SKM-1 treated with dmso at 0.1 percent for 144 hours (cell line): Measurements from ENCODE around the gene PPP1R14D.
A peak's percentile ranks its signal among the peaks of the same experiment; 100 is the strongest.

Experiments used
- DNase-seq: peaks from one replicate; lab custom pipeline; 2025; ENCODE audit not compliant: unreplicated experiment; lab: John Stamatoyannopoulos, UW

Gene PPP1R14D

GRCh38 chr15:40787344-40787841, 41.1 kb downstream of the PPP1R14D start:
- peak; percentile 55 for DNase-seq

- DNase-seq, result no peak
These were observed 42.7 kb downstream of the PPP1R14D start for GRCh38 chr15:40785814-40786213.

- no peak for DNase-seq
These were observed 43.3 kb downstream of the PPP1R14D start for GRCh38 chr15:40785164-40785563.

GRCh38 chr15:40782609-40783227, 45.8 kb downstream of the PPP1R14D start:
- DNase-seq, result peak; percentile 32

- DNase-seq, result no peak
These were observed 51.9 kb downstream of the PPP1R14D start for GRCh38 chr15:40776537-40777141.

GRCh38 chr15:40775740-40776536, 52.6 kb downstream of the PPP1R14D start:
- no peak for DNase-seq

- no peak for DNase-seq
These were observed 53.5 kb downstream of the PPP1R14D start for GRCh38 chr15:40775007-40775406.

GRCh38 chr15:40773902-40774301, 54.6 kb downstream of the PPP1R14D start:
- no peak for DNase-seq

- DNase-seq, result no peak
These were observed 55.0 kb downstream of the PPP1R14D start for GRCh38 chr15:40773496-40773895.

- DNase-seq, result no peak
These were observed 56.5 kb downstream of the PPP1R14D start for GRCh38 chr15:40772014-40772413.

GRCh38 chr15:40771242-40771641, 57.3 kb downstream of the PPP1R14D start:
- DNase-seq, result no peak

GRCh38 chr15:40770147-40770721, 58.3 kb downstream of the PPP1R14D start:
- DNase-seq, result no peak

GRCh38 chr15:40769274-40770146, 59.0 kb downstream of the PPP1R14D start, which contains the start of gene C15orf62:
Gene C15orf62 (plus strand): TSS chr15:40769980. CDS start chr15:40770496, 516 bp downstream.
- DNase-seq, result no peak

- DNase-seq, result no peak
These were observed 59.8 kb downstream of the PPP1R14D start for GRCh38 chr15:40768521-40769273.

GRCh38 chr15:40767838-40768500, 60.5 kb downstream of the PPP1R14D start:
- DNase-seq, result no peak

- no peak for DNase-seq
These were observed 61.3 kb downstream of the PPP1R14D start for GRCh38 chr15:40766906-40767837.

GRCh38 chr15:40766194-40766815, 62.2 kb downstream of the PPP1R14D start:
- no peak for DNase-seq
